ENCODE measurements around the gene VSX1. TPM values are rescaled to one million over a fixed set of nuclear protein-coding genes. Genes with fewer than 3 reads are reported as not detected.

Gene VSX1
- total RNA-seq, 4 donors from 2014 or later: not detected

DNA sequence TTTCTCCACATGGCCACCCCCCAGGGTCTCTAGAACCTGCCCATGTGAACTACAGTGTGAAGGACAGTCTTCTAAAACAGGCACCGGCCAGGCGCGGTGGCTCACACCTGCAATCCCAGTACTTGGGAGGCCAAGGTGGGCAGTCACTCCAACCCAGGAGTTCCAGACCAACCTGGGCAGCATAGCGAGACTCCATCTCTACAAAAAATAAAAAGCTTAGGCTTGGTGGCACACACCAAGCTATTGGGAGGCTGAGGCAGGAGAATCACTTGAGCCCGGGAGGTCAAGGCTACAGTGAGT is 37.7 kb downstream of the VSX1 start:
- Histone ChIP-seq H3K4me3 (no peak overlapping the region), H3K27ac (peak overlapping the region in 2 of 4 donors; percentile 3 to 87), H3K9me3 (no peaks in the 10 kb centered on the region), H3K27me3 (no peaks in the 10 kb centered on the region), H3K4me1 (peaks cover 18 to 88% (median 32%) of the 10 kb centered on the region in 4 donors), H3K36me3 (peaks cover 0 to 27% (median 0%) of the 10 kb centered on the region in 3 donors)
- no peak for DNase-seq
- TF ChIP-seq, protein P1, sequence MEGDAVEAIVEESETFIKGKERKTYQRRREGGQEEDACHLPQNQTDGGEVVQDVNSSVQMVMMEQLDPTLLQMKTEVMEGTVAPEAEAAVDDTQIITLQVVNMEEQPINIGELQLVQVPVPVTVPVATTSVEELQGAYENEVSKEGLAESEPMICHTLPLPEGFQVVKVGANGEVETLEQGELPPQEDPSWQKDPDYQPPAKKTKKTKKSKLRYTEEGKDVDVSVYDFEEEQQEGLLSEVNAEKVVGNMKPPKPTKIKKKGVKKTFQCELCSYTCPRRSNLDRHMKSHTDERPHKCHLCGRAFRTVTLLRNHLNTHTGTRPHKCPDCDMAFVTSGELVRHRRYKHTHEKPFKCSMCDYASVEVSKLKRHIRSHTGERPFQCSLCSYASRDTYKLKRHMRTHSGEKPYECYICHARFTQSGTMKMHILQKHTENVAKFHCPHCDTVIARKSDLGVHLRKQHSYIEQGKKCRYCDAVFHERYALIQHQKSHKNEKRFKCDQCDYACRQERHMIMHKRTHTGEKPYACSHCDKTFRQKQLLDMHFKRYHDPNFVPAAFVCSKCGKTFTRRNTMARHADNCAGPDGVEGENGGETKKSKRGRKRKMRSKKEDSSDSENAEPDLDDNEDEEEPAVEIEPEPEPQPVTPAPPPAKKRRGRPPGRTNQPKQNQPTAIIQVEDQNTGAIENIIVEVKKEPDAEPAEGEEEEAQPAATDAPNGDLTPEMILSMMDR (IDR thresholded peaks at IDR 0.05): no peak
- TF ChIP-seq POLR2A (IDR thresholded peaks at IDR 0.05): no peak

DNA sequence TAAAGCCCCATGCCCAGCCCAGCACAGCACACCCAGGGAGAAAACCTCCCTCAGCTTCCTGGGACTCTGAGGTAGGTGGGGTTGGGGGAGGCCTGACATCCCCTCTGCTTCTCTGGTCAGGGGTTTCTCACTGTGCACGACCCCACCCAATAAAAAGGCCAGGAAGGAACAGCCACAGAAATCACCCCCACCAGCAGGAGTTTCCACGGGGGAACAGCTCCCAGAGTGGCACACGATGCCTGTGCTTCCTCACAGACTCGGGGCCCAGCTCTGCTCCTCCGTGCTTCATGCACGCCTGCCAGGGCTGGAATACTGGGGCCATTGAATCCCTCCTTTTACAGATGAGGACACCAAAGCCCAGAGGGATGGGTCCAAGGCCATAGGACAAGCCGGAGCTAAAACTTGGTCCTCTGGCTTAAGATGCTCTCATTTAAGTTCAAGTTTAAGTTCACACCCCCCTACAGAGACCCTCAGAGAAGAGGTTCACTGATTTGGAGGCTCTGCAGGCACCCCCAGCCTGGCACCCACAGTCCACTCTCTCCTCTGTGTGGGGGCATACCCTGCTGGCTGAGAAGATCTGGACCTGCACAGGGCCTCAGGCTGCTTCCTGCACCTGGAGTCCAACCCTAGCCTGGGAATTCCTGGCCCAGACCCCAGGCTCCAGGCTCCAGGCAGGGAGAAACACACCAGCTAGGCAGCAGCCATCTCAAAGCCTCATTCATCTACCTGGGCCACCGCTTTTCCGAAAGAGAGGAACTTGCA is 38.3 kb downstream of the VSX1 start:
- peaks cover 0 to 27% (median 0%) of the 10 kb centered on the region in 3 donors for H3K36me3 ChIP-seq
- no peaks in the 10 kb centered on the region for H3K27me3 ChIP-seq
- H3K4me3 ChIP-seq: no peak overlapping the region
- DNase-seq: peak in 1 of 3 donors; percentile 43
- H3K4me1 ChIP-seq: peaks cover 18 to 88% (median 36%) of the 10 kb centered on the region in 4 donors
- H3K9me3 ChIP-seq: no peaks in the 10 kb centered on the region
- TF ChIP-seq POLR2A (IDR thresholded peaks at IDR 0.05): no peak
- TF ChIP-seq, protein P1 (IDR thresholded peaks at IDR 0.05): no peak
- peak overlapping the region; percentile 76 to 87 (median 82) for H3K27ac ChIP-seq

- Histone ChIP-seq H3K4me3 (no peak overlapping the region), H3K36me3 (peaks cover 0 to 24% (median 0%) of the 10 kb centered on the region in 3 donors), H3K27me3 (no peaks in the 10 kb centered on the region), H3K27ac (peak overlapping the region; percentile 76 to 87 (median 82)), H3K9me3 (no peaks in the 10 kb centered on the region), H3K4me1 (peaks cover 22 to 88% (median 42%) of the 10 kb centered on the region in 4 donors)
- DNase-seq: peak; percentile 76 to 81 (median 78)
- TF ChIP-seq POLR2A (IDR thresholded peaks at IDR 0.05): no peak
- TF ChIP-seq, protein P1 (IDR thresholded peaks at IDR 0.05): peak in 1 of 6 experiments; percentile 4
Measured at GRCh38 chr20:25042531-25043498, 39.1 kb downstream of the VSX1 start.

GRCh38 chr20:25041813-25042530 is 40.0 kb downstream of the VSX1 start:
- no peak for TF ChIP-seq POLR2A (IDR thresholded peaks at IDR 0.05)
- TF ChIP-seq, protein P1 (IDR thresholded peaks at IDR 0.05): no peak
- Histone ChIP-seq H3K36me3 (peaks cover 0 to 15% (median 0%) of the 10 kb centered on the region in 3 donors), H3K4me3 (no peak overlapping the region), H3K9me3 (no peaks in the 10 kb centered on the region), H3K27ac (peak overlapping the region; percentile 5 to 87 (median 82)), H3K27me3 (no peaks in the 10 kb centered on the region), H3K4me1 (peaks cover 29 to 91% (median 50%) of the 10 kb centered on the region in 4 donors)
- DNase-seq: peak in 1 of 3 donors; percentile 43

DNA sequence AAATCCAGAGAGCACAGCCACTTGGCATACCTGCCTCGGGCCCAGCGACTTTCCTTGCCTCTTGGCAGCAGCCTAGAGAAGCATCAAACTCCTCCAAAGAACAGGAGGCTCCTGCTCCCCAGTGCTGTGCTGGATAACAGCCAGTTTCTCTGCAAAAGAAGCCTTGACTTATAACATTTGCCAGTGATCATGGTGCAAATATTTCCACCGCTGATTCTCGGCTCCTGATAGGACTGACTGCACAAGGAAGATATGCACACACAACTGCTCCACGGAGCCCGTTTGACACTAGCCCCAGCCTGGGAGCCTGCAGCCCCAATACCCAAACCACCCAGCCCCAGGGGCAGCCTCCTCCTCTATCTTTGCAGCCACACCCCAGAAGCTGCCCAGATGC is 41.5 kb downstream of the VSX1 start:
- no peaks in the 10 kb centered on the region for H3K27me3 ChIP-seq
- peak overlapping the region in 1 of 4 donors; percentile 3 for H3K4me3 ChIP-seq
- peaks cover 29 to 98% (median 54%) of the 10 kb centered on the region in 4 donors for H3K4me1 ChIP-seq
- no peak for TF ChIP-seq POLR2A (IDR thresholded peaks at IDR 0.05)
- TF ChIP-seq, protein P1 (IDR thresholded peaks at IDR 0.05): no peak
- H3K36me3 ChIP-seq: no peaks in the 10 kb centered on the region
- no peaks in the 10 kb centered on the region for H3K9me3 ChIP-seq
- no peak for DNase-seq
- peak overlapping the region; percentile 49 to 84 (median 68) for H3K27ac ChIP-seq
